ENCODE results near the gene PRIM1. TPM values are rescaled to one million over a fixed set of nuclear protein-coding genes. Genes with fewer than 3 reads are reported as not detected.
"Not testable (repeated sequence)": the region's sequence is repeated elsewhere in the genome, so short reads cannot be mapped to it uniquely, and the experiment has no call there.

The PRIM1 gene
- 92.9 TPM for polyA plus RNA-seq (2013, experiment 1 of 4)
- 105 TPM for polyA plus RNA-seq (2013, experiment 2 of 4)
- polyA plus RNA-seq (2013, experiment 3 of 4): 81.7 TPM
- 77.1 TPM for polyA plus RNA-seq (2013, experiment 4 of 4)

GRCh38 chr12:56751712-56752598, at the start of gene PRIM1:
Gene PRIM1, minus strand, starts transcription at chr12:56752323. Its CDS starts 25 bp downstream, at chr12:56752298.
- Histone ChIP-seq H3K4me3 (ENCODE audit: insufficient read depth, low read depth, low read length) (peak within 1 kb of the TSS; percentile 70), H3K27me3 (ENCODE audit: control insufficient read depth, insufficient read depth, low read length, poor library complexity, severe bottlenecking) (no peaks in the 10 kb centered on the region), H3K4me1 (ENCODE audit: control insufficient read depth, insufficient read depth, low read length) (no peaks in the 10 kb centered on the region), H3K36me3 (ENCODE audit: control insufficient read depth, insufficient read depth, low read length) (peaks cover 6% of the 10 kb centered on the region), H3K9me3 (ENCODE audit: control insufficient read depth, low read length) (no peaks in the 10 kb centered on the region), H3K27ac (ENCODE audit: insufficient read depth, low read depth, low read length, poor library complexity, severe bottlenecking) (peak within 1 kb of the TSS; percentile 93)
- WGBS, 2 experiments: 1% methylated on average over 62 to 63 of the region's 64 CpGs

GRCh38 chr12:56800221-56800620, 48.1 kb upstream of the PRIM1 start:
- Histone ChIP-seq H3K27me3 (ENCODE audit: control insufficient read depth, insufficient read depth, low read length, poor library complexity, severe bottlenecking) (no peaks in the 10 kb centered on the region), H3K27ac (ENCODE audit: insufficient read depth, low read depth, low read length, poor library complexity, severe bottlenecking) (no peak overlapping the region), H3K36me3 (ENCODE audit: control insufficient read depth, insufficient read depth, low read length) (no peaks in the 10 kb centered on the region), H3K4me1 (ENCODE audit: control insufficient read depth, insufficient read depth, low read length) (no peaks in the 10 kb centered on the region), H3K4me3 (ENCODE audit: insufficient read depth, low read depth, low read length) (no peak overlapping the region), H3K9me3 (ENCODE audit: control insufficient read depth, low read length) (no peaks in the 10 kb centered on the region)

GRCh38 chr12:56799345-56799744, 47.2 kb upstream of the PRIM1 start:
- H3K36me3 ChIP-seq (ENCODE audit: control insufficient read depth, insufficient read depth, low read length); H3K27ac ChIP-seq (ENCODE audit: insufficient read depth, low read depth, low read length, poor library complexity, severe bottlenecking); H3K9me3 ChIP-seq (ENCODE audit: control insufficient read depth, low read length); H3K4me1 ChIP-seq (ENCODE audit: control insufficient read depth, insufficient read depth, low read length); H3K4me3 ChIP-seq (ENCODE audit: insufficient read depth, low read depth, low read length); H3K27me3 ChIP-seq (ENCODE audit: control insufficient read depth, insufficient read depth, low read length, poor library complexity, severe bottlenecking): not testable (repeated sequence)
- 88 to 89% methylated on average over 6 of the region's 6 CpGs for WGBS, 2 experiments

GRCh38 chr12:56795791-56796190, 43.7 kb upstream of the PRIM1 start:
- H3K4me3 ChIP-seq (ENCODE audit: insufficient read depth, low read depth, low read length); H3K27ac ChIP-seq (ENCODE audit: insufficient read depth, low read depth, low read length, poor library complexity, severe bottlenecking); H3K4me1 ChIP-seq (ENCODE audit: control insufficient read depth, insufficient read depth, low read length); H3K36me3 ChIP-seq (ENCODE audit: control insufficient read depth, insufficient read depth, low read length); H3K9me3 ChIP-seq (ENCODE audit: control insufficient read depth, low read length); H3K27me3 ChIP-seq (ENCODE audit: control insufficient read depth, insufficient read depth, low read length, poor library complexity, severe bottlenecking): not testable (repeated sequence)
- WGBS, 2 experiments: 96 to 97% methylated on average over 25 to 27 of the region's 27 CpGs

- H3K4me1 ChIP-seq (ENCODE audit: control insufficient read depth, insufficient read depth, low read length); H3K27me3 ChIP-seq (ENCODE audit: control insufficient read depth, insufficient read depth, low read length, poor library complexity, severe bottlenecking); H3K27ac ChIP-seq (ENCODE audit: insufficient read depth, low read depth, low read length, poor library complexity, severe bottlenecking); H3K9me3 ChIP-seq (ENCODE audit: control insufficient read depth, low read length); H3K4me3 ChIP-seq (ENCODE audit: insufficient read depth, low read depth, low read length); H3K36me3 ChIP-seq (ENCODE audit: control insufficient read depth, insufficient read depth, low read length): not testable (repeated sequence)
- 90 to 96% methylated on average over 10 of the region's 13 CpGs for WGBS, 2 experiments
Measured at GRCh38 chr12:56795046-56795562, 43.0 kb upstream of the PRIM1 start.

- H3K27ac ChIP-seq (ENCODE audit: insufficient read depth, low read depth, low read length, poor library complexity, severe bottlenecking); H3K27me3 ChIP-seq (ENCODE audit: control insufficient read depth, insufficient read depth, low read length, poor library complexity, severe bottlenecking); H3K4me3 ChIP-seq (ENCODE audit: insufficient read depth, low read depth, low read length); H3K9me3 ChIP-seq (ENCODE audit: control insufficient read depth, low read length); H3K4me1 ChIP-seq (ENCODE audit: control insufficient read depth, insufficient read depth, low read length); H3K36me3 ChIP-seq (ENCODE audit: control insufficient read depth, insufficient read depth, low read length): not testable (repeated sequence)
- WGBS, 2 experiments: 91% methylated on average over 7 of the region's 7 CpGs
Measured at GRCh38 chr12:56793124-56793523, 41.0 kb upstream of the PRIM1 start.

- Histone ChIP-seq H3K4me3 (ENCODE audit: insufficient read depth, low read depth, low read length) (no peak overlapping the region), H3K27me3 (ENCODE audit: control insufficient read depth, insufficient read depth, low read length, poor library complexity, severe bottlenecking) (no peaks in the 10 kb centered on the region), H3K27ac (ENCODE audit: insufficient read depth, low read depth, low read length, poor library complexity, severe bottlenecking) (no peak overlapping the region), H3K4me1 (ENCODE audit: control insufficient read depth, insufficient read depth, low read length) (no peaks in the 10 kb centered on the region), H3K9me3 (ENCODE audit: control insufficient read depth, low read length) (no peaks in the 10 kb centered on the region), H3K36me3 (ENCODE audit: control insufficient read depth, insufficient read depth, low read length) (no peaks in the 10 kb centered on the region)
- 94 to 96% methylated on average over 2 of the region's 2 CpGs for WGBS, 2 experiments
Measured at GRCh38 chr12:56792678-56793077, 40.6 kb upstream of the PRIM1 start.

- H3K9me3 ChIP-seq (ENCODE audit: control insufficient read depth, low read length); H3K4me3 ChIP-seq (ENCODE audit: insufficient read depth, low read depth, low read length); H3K4me1 ChIP-seq (ENCODE audit: control insufficient read depth, insufficient read depth, low read length); H3K27me3 ChIP-seq (ENCODE audit: control insufficient read depth, insufficient read depth, low read length, poor library complexity, severe bottlenecking); H3K36me3 ChIP-seq (ENCODE audit: control insufficient read depth, insufficient read depth, low read length); H3K27ac ChIP-seq (ENCODE audit: insufficient read depth, low read depth, low read length, poor library complexity, severe bottlenecking): not testable (repeated sequence)
- 93 to 94% methylated on average over 26 to 34 of the region's 34 CpGs for WGBS, 2 experiments
Measured at GRCh38 chr12:56789429-56789828, 37.3 kb upstream of the PRIM1 start.

- H3K27ac ChIP-seq (ENCODE audit: insufficient read depth, low read depth, low read length, poor library complexity, severe bottlenecking): no peak overlapping the region
- no peak overlapping the region for H3K4me3 ChIP-seq (ENCODE audit: insufficient read depth, low read depth, low read length)
- no peaks in the 10 kb centered on the region for H3K9me3 ChIP-seq (ENCODE audit: control insufficient read depth, low read length)
- H3K4me1 ChIP-seq (ENCODE audit: control insufficient read depth, insufficient read depth, low read length): no peaks in the 10 kb centered on the region
- H3K27me3 ChIP-seq (ENCODE audit: control insufficient read depth, insufficient read depth, low read length, poor library complexity, severe bottlenecking): no peaks in the 10 kb centered on the region
- H3K36me3 ChIP-seq (ENCODE audit: control insufficient read depth, insufficient read depth, low read length): no peaks in the 10 kb centered on the region
Measured at GRCh38 chr12:56787498-56787897, 35.4 kb upstream of the PRIM1 start.

- Histone ChIP-seq H3K4me1 (ENCODE audit: control insufficient read depth, insufficient read depth, low read length) (no peaks in the 10 kb centered on the region), H3K4me3 (ENCODE audit: insufficient read depth, low read depth, low read length) (no peak overlapping the region), H3K36me3 (ENCODE audit: control insufficient read depth, insufficient read depth, low read length) (no peaks in the 10 kb centered on the region), H3K9me3 (ENCODE audit: control insufficient read depth, low read length) (no peaks in the 10 kb centered on the region), H3K27me3 (ENCODE audit: control insufficient read depth, insufficient read depth, low read length, poor library complexity, severe bottlenecking) (no peaks in the 10 kb centered on the region), H3K27ac (ENCODE audit: insufficient read depth, low read depth, low read length, poor library complexity, severe bottlenecking) (no peak overlapping the region)
- 100% methylated on average over 1 of the region's 1 CpG for WGBS, 2 experiments
Measured at GRCh38 chr12:56785874-56786273, 33.8 kb upstream of the PRIM1 start.
